Heart left ventricle (tissue), 16 donors: ENCODE results near the gene FOXN4. TPM values are rescaled to one million over a fixed set of nuclear protein-coding genes. Genes with fewer than 3 reads are reported as not detected.

Source experiments
- ATAC-seq, 4 donors: fragments of 200-7000 bp; cut with Tn5 transposase; one replicate each; pipeline ENCODE4 v1.9.1; 2020 to 2022; ENCODE audit warnings: moderate library complexity in 4 of 4, mild to moderate bottlenecking in 3 of 4, moderate number of reproducible peaks in 1 of 4
- DNase-seq, 5 donors: peaks; one replicate each; pipeline ENCODE4 v3.0.0-alpha.2; 2020
- H3K27ac ChIP-seq, 12 donors: fragments of 200-600 bp; sonication (generic) in 4 of 12; one replicate each; pipeline versions ENCODE4 v1.5.0 to v1.8.0; 2016 to 2022; ENCODE audit warnings: mild to moderate bottlenecking in 2 of 12
- H3K27me3 ChIP-seq, 9 donors: fragments of 200-600 bp; sonication (generic) in 2 of 9; one replicate each; pipeline versions ENCODE4 v1.5.1 to v1.8.0; 2016 to 2022; ENCODE audit warnings: mild to moderate bottlenecking in 3 of 9
- H3K36me3 ChIP-seq, 9 donors: fragments of 200-600 bp; sonication (generic) in 2 of 9; one replicate each; pipeline versions ENCODE4 v1.5.0 to v1.8.0; 2018 to 2022; ENCODE audit warnings: mild to moderate bottlenecking in 2 of 9
- H3K4me1 ChIP-seq, 12 donors: fragments of 200-600 bp; sonication (generic) in 4 of 12; one replicate each; pipeline versions ENCODE4 v1.5.0 to v1.8.0; 2016 to 2022; ENCODE audit warnings: mild to moderate bottlenecking in 3 of 12
- H3K4me3 ChIP-seq, 12 donors: fragments of 200-600 bp; sonication (generic) in 4 of 12; one replicate each; pipeline versions ENCODE4 v1.5.0 to v1.8.0; 2017 to 2022; ENCODE audit warnings: mild to moderate bottlenecking in 9 of 12, moderate library complexity in 4 of 12
- H3K9me3 ChIP-seq, 12 donors: fragments of 200-600 bp; sonication (generic) in 4 of 12; one replicate each; pipeline versions ENCODE4 v1.5.0 to v1.8.0; 2016 to 2022; ENCODE audit warnings: mild to moderate bottlenecking in 1 of 12
- POLR2A ChIP-seq, 2 donors: fragments of 450-650 bp; IDR thresholded peaks; one replicate each; pipeline ENCODE4 v1.6.1; 2017; ENCODE audit warnings: antibody characterized with exemption in 2 of 2, mild to moderate bottlenecking in 2 of 2, moderate library complexity in 2 of 2
- WGBS, 4 donors: extraction: QIAGEN DNeasy Blood & Tissue Kit in 2 of 4; methylation state at CpG; one replicate each; pipeline versions ENCODE4 v1.1.5 to v1.1.7; 2013 to 2018; 5-methylcytosine and 5-hydroxymethylcytosine counted together
- intact Hi-C, 10 donors: fragments of 100-400 bp; cut with DNase I; formaldehyde crosslinking; loops; one replicate each; pipeline versions ENCODE4 v1.11.1 to v1.14.2; 2022
- polyA plus RNA-seq, 2 donors: library from polyadenylated mRNA; stranded (reverse); fragments of 200-250 nt; gene quantifications; one replicate each; pipeline ENCODE4 v1.2.3, GENCODE V29; 2013
- total RNA-seq, 9 donors: library from RNA; depleted of rRNA in 2 of 9; stranded (reverse); fragments of >200 nt in 2 of 9; fragmentation: NEBNext Ultra II Directional in 3 of 9; extraction: Animal tissue kit (Norgen Biotek cat#: 25700) in 3 of 9; gene quantifications; one replicate each; pipeline versions ENCODE4 v1.1.0 to v1.2.4, GENCODE V29; 2016 to 2023
- TF ChIP-seq, protein P1 (sequence below), 12 donors: fragments of 200-600 bp; sonication (generic) in 4 of 12; IDR thresholded peaks; one replicate each; pipeline versions ENCODE4 v1.5.0 to v1.8.0; 2018 to 2022; ENCODE audit warnings: antibody characterized with exemption in 12 of 12, mild to moderate bottlenecking in 5 of 12
- donor health status: ischemic (EF 13 %, LVEDD 7.1; RV severe dilation, severe dysfunction).
- donor health status: healthy with polysubstance abuse.
- donor health status: DM: no; HTN: yes; CAD: no.
- donor health status: DM: no; HTN: no; CAD: no.
- donor health status: ischemic (EF 25% LVEDD 6.9; RV normal size, moderate dysfunction).
- donor health status: ischemic (EF 25% LVEDD 5.7; RV mildly dilated, moderate dysfunction).
- donor health status: healthy.
- donor health status: DM: yes; HTN: yes; CAD: no.
- donor health status: ischemic (EF 35%, LVEDD 5.7; RV mildly dilated, moderate dysfunction).
- donor health status: nonischemic (EF 11% LVEDD 7.7; RV severe dilation, severe dysfunction).
- donor health status: DM: yes; HTN: yes; CAD: no.
- donor health status: PGD.
- donor health status: ischemic (EF 29% LVEDD 5.4; RV normal size, mild dysfunction).
- donor health status: nonischemic (EF 23%, LVEDD 6.1; RV moderate dilation, normal function).

Gene FOXN4
- total and polyA plus RNA-seq, 11 donors = not detected

DNA sequence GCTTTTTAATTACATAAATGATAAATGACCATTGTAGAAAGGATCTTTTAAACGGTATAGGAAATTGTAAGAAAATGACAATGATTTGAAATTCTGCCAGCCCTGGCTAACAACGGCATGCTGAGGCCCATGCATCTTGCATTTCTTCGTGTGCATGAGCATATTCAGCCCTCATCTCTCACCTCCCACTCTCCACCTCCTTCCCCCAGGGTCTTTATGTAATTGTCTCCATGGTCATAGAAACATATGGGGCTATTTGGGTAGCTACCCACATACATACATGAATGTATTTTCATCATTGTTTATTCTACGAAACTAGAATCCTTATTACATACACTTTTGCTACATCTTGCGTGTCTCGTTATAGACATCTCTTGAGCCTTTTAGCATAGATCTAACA is 43.1 kb upstream of the FOXN4 start:
- Histone ChIP-seq H3K4me3 (no peak overlapping the region), H3K36me3 (no peaks in the 10 kb centered on the region), H3K27ac (no peak overlapping the region), H3K4me1 (no peaks in the 10 kb centered on the region), H3K27me3 (peaks cover 0 to 4% (median 0%) of the 10 kb centered on the region in 9 donors), H3K9me3 (no peaks in the 10 kb centered on the region)
- DNase-seq (no peak), ATAC-seq (no peak)
- TF ChIP-seq, protein P1, sequence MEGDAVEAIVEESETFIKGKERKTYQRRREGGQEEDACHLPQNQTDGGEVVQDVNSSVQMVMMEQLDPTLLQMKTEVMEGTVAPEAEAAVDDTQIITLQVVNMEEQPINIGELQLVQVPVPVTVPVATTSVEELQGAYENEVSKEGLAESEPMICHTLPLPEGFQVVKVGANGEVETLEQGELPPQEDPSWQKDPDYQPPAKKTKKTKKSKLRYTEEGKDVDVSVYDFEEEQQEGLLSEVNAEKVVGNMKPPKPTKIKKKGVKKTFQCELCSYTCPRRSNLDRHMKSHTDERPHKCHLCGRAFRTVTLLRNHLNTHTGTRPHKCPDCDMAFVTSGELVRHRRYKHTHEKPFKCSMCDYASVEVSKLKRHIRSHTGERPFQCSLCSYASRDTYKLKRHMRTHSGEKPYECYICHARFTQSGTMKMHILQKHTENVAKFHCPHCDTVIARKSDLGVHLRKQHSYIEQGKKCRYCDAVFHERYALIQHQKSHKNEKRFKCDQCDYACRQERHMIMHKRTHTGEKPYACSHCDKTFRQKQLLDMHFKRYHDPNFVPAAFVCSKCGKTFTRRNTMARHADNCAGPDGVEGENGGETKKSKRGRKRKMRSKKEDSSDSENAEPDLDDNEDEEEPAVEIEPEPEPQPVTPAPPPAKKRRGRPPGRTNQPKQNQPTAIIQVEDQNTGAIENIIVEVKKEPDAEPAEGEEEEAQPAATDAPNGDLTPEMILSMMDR (IDR thresholded peaks at IDR 0.05) = no peak
- TF ChIP-seq POLR2A (IDR thresholded peaks at IDR 0.05) = no peak
- WGBS, 4 donors = 50 to 73% (median 63%) methylated on average over 6 of the region's 6 CpGs
- intact Hi-C loops = no loop called here

GRCh38 chr12:109347589-109347988 is 38.5 kb upstream of the FOXN4 start, which contains the start of gene MYO1H:
Gene MYO1H (plus strand): TSS chr12:109347900. CDS start chr12:109347961, 61 bp downstream.
- WGBS, 4 donors = 79 to 84% (median 83%) methylated on average over 8 of the region's 8 CpGs
- intact Hi-C loops = no loop called here
- Histone ChIP-seq H3K27me3 (peaks cover 0 to 4% (median 0%) of the 10 kb centered on the region in 9 donors), H3K27ac (no peak within 1 kb of the TSS), H3K9me3 (no peaks in the 10 kb centered on the region), H3K4me1 (no peaks in the 10 kb centered on the region), H3K4me3 (no peak within 1 kb of the TSS), H3K36me3 (no peaks in the 10 kb centered on the region)
- TF ChIP-seq, protein P1 (IDR thresholded peaks at IDR 0.05) = no peak
- TF ChIP-seq POLR2A (IDR thresholded peaks at IDR 0.05) = no peak
- DNase-seq (no peak), ATAC-seq (no peak)

DNA sequence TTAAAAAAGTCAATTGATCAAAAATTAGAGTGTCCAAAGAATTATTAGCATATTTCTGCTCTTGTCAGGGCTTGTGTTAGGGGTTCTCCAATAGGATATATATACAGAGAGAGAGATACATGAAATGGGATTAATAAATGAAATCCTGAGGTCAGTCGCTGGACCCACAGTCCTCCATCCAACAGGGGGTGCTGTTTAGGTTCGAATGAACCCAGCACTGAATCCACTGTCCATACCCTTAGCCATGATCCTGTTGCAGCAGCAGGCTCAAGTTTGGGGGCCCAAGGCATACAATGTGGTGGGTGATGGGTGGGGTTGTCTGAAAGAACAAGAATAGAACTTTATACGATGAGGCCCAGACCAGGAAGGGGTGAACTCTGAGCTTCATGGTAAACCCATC is 37.8 kb upstream of the FOXN4 start:
- WGBS, 4 donors = 76 to 87% (median 84%) methylated on average over 3 of the region's 3 CpGs
- intact Hi-C loops = no loop called here

DNA sequence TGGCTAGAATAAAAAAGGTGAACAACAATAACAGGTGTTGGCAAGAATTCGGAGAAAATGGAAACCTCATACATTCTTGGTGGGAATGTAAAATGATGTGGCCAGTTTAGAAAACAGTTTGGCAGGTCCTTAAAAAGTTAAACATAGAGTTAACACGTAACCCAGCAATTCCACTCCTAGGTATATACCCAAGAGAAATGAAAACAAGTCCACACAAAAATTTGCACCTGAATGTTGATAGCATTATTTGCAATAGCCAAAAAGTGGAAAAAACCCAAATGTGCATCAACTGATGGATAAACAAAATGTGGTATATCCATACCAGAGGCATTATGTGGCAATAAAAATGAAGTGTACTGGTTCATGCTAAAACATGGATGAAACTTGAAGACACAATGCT is 36.3 kb upstream of the FOXN4 start:
- no peak overlapping the region for H3K4me3 ChIP-seq
- no peaks in the 10 kb centered on the region for H3K9me3 ChIP-seq
- intact Hi-C loops = no loop called here
- H3K36me3 ChIP-seq = no peaks in the 10 kb centered on the region
- ATAC-seq (no peak), DNase-seq (no peak)
- no peak overlapping the region for H3K27ac ChIP-seq
- H3K27me3 ChIP-seq = peaks cover 0 to 4% (median 0%) of the 10 kb centered on the region in 9 donors
- WGBS, 4 donors = 84 to 88% (median 86%) methylated on average over 2 of the region's 2 CpGs
- no peaks in the 10 kb centered on the region for H3K4me1 ChIP-seq
- TF ChIP-seq, protein P1 (IDR thresholded peaks at IDR 0.05) = no peak
- TF ChIP-seq POLR2A (IDR thresholded peaks at IDR 0.05) = no peak

More for the DNA sequence above, 37.8 kb upstream of the FOXN4 start:
- Histone ChIP-seq H3K4me3 (no peak overlapping the region), H3K4me1 (no peaks in the 10 kb centered on the region), H3K36me3 (no peaks in the 10 kb centered on the region), H3K27ac (no peak overlapping the region), H3K27me3 (peaks cover 0 to 4% (median 0%) of the 10 kb centered on the region in 9 donors), H3K9me3 (no peaks in the 10 kb centered on the region)
- ATAC-seq = no peak
- DNase-seq = no peak
- TF ChIP-seq, protein P1 (IDR thresholded peaks at IDR 0.05) = no peak
- no peak for TF ChIP-seq POLR2A (IDR thresholded peaks at IDR 0.05)
